Measurements from ENCODE around the gene STK40. TPM values are rescaled to one million over a fixed set of nuclear protein-coding genes. Genes with fewer than 3 reads are reported as not detected.

Gene STK40
- total RNA-seq, 2 donors from 2014 or later: 30.8 to 111 TPM

GRCh38 chr1:36322041-36322785 is 63.5 kb downstream of the STK40 start:
- 63% methylated on average over 64 of the region's 67 CpGs for WGBS
- no peak for DNase-seq (ENCODE audit: low spot score)
- peak overlapping the region; percentile 47 to 65 for H3K4me3 ChIP-seq
- H3K9me3 ChIP-seq: no peaks in the 10 kb centered on the region
- H3K36me3 ChIP-seq: no peaks in the 10 kb centered on the region
- peak overlapping the region; percentile 87 to 90 for H3K27ac ChIP-seq
- TF ChIP-seq POLR2A (IDR thresholded peaks at IDR 0.05): no peak
- TF ChIP-seq CTCF (IDR thresholded peaks at IDR 0.05): no peak
- TF ChIP-seq POLR2AphosphoS5 (IDR thresholded peaks at IDR 0.05): no peak
- intact Hi-C loops (cut with DNase I): no loop called here
- H3K4me1 ChIP-seq (replicated peaks): no peaks in the 10 kb centered on the region
- no peaks in the 10 kb centered on the region for H3K27me3 ChIP-seq (replicated peaks; ENCODE audit: insufficient read depth)

GRCh38 chr1:36321119-36321951 is 64.4 kb downstream of the STK40 start:
- H3K27ac ChIP-seq: peak overlapping the region; percentile 30 to 87
- TF ChIP-seq POLR2A (IDR thresholded peaks at IDR 0.05) (no peak), CTCF (IDR thresholded peaks at IDR 0.05) (no peak), POLR2AphosphoS5 (IDR thresholded peaks at IDR 0.05) (no peak)
- DNase-seq (ENCODE audit: low spot score): no peak
- H3K4me1 ChIP-seq (replicated peaks): no peaks in the 10 kb centered on the region
- no peaks in the 10 kb centered on the region for H3K27me3 ChIP-seq (replicated peaks; ENCODE audit: insufficient read depth)
- no peaks in the 10 kb centered on the region for H3K36me3 ChIP-seq
- H3K4me3 ChIP-seq: peak overlapping the region; percentile 13 to 20
- 51% methylated on average over 59 of the region's 59 CpGs for WGBS
- intact Hi-C loops (cut with DNase I): no loop called here
- H3K9me3 ChIP-seq: no peaks in the 10 kb centered on the region

GRCh38 chr1:36320767-36321118 is 65.0 kb downstream of the STK40 start:
- no peak for DNase-seq (ENCODE audit: low spot score)
- TF ChIP-seq POLR2A (IDR thresholded peaks at IDR 0.05): no peak
- TF ChIP-seq CTCF (IDR thresholded peaks at IDR 0.05): no peak
- TF ChIP-seq POLR2AphosphoS5 (IDR thresholded peaks at IDR 0.05): no peak
- H3K4me1 ChIP-seq (replicated peaks): no peaks in the 10 kb centered on the region
- H3K27me3 ChIP-seq (replicated peaks; ENCODE audit: insufficient read depth): no peaks in the 10 kb centered on the region
- H3K36me3 ChIP-seq: no peaks in the 10 kb centered on the region
- H3K4me3 ChIP-seq: peak overlapping the region; percentile 13 to 20
- 42% methylated on average over 16 of the region's 23 CpGs for WGBS
- H3K9me3 ChIP-seq: no peaks in the 10 kb centered on the region
- intact Hi-C loops (cut with DNase I): no loop called here
- peak overlapping the region; percentile 30 to 87 for H3K27ac ChIP-seq

GRCh38 chr1:36320291-36320761 is 65.4 kb downstream of the STK40 start:
- Histone ChIP-seq H3K27me3 (replicated peaks; ENCODE audit: insufficient read depth) (no peaks in the 10 kb centered on the region), H3K9me3 (no peaks in the 10 kb centered on the region), H3K4me1 (replicated peaks) (no peaks in the 10 kb centered on the region), H3K36me3 (no peaks in the 10 kb centered on the region), H3K27ac (peak overlapping the region; percentile 30 to 87), H3K4me3 (no peak overlapping the region)
- WGBS: 69% methylated on average over 16 of the region's 16 CpGs
- intact Hi-C loops (cut with DNase I): no loop called here
- no peak for DNase-seq (ENCODE audit: low spot score)
- TF ChIP-seq POLR2AphosphoS5 (IDR thresholded peaks at IDR 0.05) (no peak), CTCF (IDR thresholded peaks at IDR 0.05) (no peak), POLR2A (IDR thresholded peaks at IDR 0.05) (no peak)
